Left lung (tissue), 10 donors: Measurements from ENCODE around the gene SLC49A3. TPM values are rescaled to one million over a fixed set of nuclear protein-coding genes. Genes with fewer than 3 reads are reported as not detected.
"Not testable (repeated sequence)": the region's sequence is repeated elsewhere in the genome, so short reads cannot be mapped to it uniquely, and the experiment has no call there.

Experiments used
- ATAC-seq: fragments of 200-7000 bp; cut with Tn5 transposase; one replicate; pipeline ENCODE4 v1.9.1; 2020; ENCODE audit warnings: moderate library complexity
- DNase-seq, 4 donors: peaks; one replicate each; pipeline ENCODE4 v3.0.0-alpha.2; 2013 to 2020
- H3K27ac ChIP-seq, 2 donors: fragments of 200-600 bp; sonication (generic) in 1 of 2; one replicate each; pipeline versions ENCODE4 v1.5.0 to v1.8.0; 2020 to 2021
- H3K27me3 ChIP-seq, 2 donors: fragments of 200-600 bp; sonication (generic) in 1 of 2; one replicate each; pipeline versions ENCODE4 v1.5.0 to v1.8.0; 2020 to 2021
- H3K36me3 ChIP-seq, 2 donors: fragments of 200-600 bp; sonication (generic) in 1 of 2; one replicate each; pipeline versions ENCODE4 v1.5.0 to v1.8.0; 2020 to 2021
- H3K4me1 ChIP-seq, 2 donors: fragments of 200-600 bp; one replicate each; pipeline ENCODE4 v1.8.0; 2021
- H3K4me3 ChIP-seq, 2 donors: fragments of 200-600 bp; sonication (generic) in 1 of 2; one replicate each; pipeline versions ENCODE4 v1.5.0 to v1.8.0; 2020 to 2021; ENCODE audit warnings: mild to moderate bottlenecking in 1 of 2
- H3K9me3 ChIP-seq, 2 donors: fragments of 200-600 bp; sonication (generic) in 1 of 2; one replicate each; pipeline versions ENCODE4 v1.5.0 to v1.8.0; 2020 to 2021
- CTCF ChIP-seq, 2 donors: fragments of 200-600 bp; sonication (generic) in 1 of 2; IDR thresholded peaks; one replicate each; pipeline versions ENCODE4 v1.5.0 to v1.8.0; 2021; ENCODE audit warnings: antibody characterized with exemption in 2 of 2
- intact Hi-C, 2 donors: fragments of 100-400 bp; cut with DNase I; formaldehyde crosslinking; loops; one replicate each; pipeline versions ENCODE4 v1.11.2 to v1.14.2; 2022
- polyA plus RNA-seq, 6 donors: library from polyadenylated mRNA; unstranded; fragments of 120-200 nt; gene quantifications; one replicate each; pipeline ENCODE4 v1.2.1, GENCODE V29; 2013; ENCODE audit not compliant: insufficient read length in 6 of 6
- total RNA-seq, 2 donors: library from RNA; stranded (reverse); fragmentation: NEBNext Ultra II Directional; extraction: Animal tissue kit (Norgen Biotek cat#: 25700); gene quantifications; one replicate each; pipeline ENCODE4 v1.2.1, GENCODE V29; 2021
- donor health status: DM: no; HTN: yes; CAD: no.
- donor health status: DM: no; HTN: no; CAD: no.

The SLC49A3 gene
- total and polyA plus RNA-seq, 8 donors: 7.4 to 27.5 (median 8.8) TPM

DNA sequence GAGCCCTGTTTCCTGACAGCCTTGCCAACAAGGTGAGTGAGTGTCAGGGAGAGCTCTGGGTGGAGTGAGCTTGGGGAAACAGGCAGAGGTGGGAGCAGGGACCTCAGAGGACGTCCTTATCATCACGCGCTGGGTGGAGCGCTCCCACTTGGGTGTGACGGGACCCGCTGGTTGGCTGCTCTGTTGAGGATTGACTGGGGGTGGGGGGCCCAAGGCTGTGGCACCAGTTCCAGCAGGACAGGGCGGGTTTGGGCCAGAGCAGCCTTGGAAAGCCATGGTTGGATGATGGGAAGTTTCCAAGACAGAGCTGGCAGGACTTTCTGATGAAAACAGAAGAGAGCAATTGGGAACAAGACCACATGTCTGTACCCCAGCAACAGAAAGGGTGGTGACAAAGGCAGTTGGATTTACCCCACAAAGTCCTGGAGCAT, 13.7 kb upstream of the SLC49A3 start:
- no peaks in the 10 kb centered on the region for H3K9me3 ChIP-seq
- intact Hi-C loops: no loop called here
- no peak overlapping the region for H3K27ac ChIP-seq
- peaks cover 6 to 24% of the 10 kb centered on the region in 2 donors for H3K4me1 ChIP-seq
- no peak overlapping the region for H3K4me3 ChIP-seq
- H3K36me3 ChIP-seq: no peaks in the 10 kb centered on the region
- TF ChIP-seq CTCF (IDR thresholded peaks at IDR 0.05): no peak
- DNase-seq (no peak), ATAC-seq (no peak)
- no peaks in the 10 kb centered on the region for H3K27me3 ChIP-seq

GRCh38 chr4:700587-701264, 11.8 kb upstream of the SLC49A3 start:
- peaks cover 0 to 17% of the 10 kb centered on the region in 2 donors for H3K4me1 ChIP-seq
- no peak overlapping the region for H3K27ac ChIP-seq
- no peak overlapping the region for H3K4me3 ChIP-seq
- no peaks in the 10 kb centered on the region for H3K27me3 ChIP-seq
- no peaks in the 10 kb centered on the region for H3K9me3 ChIP-seq
- ATAC-seq (no peak), DNase-seq (no peak)
- TF ChIP-seq CTCF (IDR thresholded peaks at IDR 0.05): no peak
- no peaks in the 10 kb centered on the region for H3K36me3 ChIP-seq
- intact Hi-C loops: no loop called here

GRCh38 chr4:699816-700580, 11.0 kb upstream of the SLC49A3 start:
- H3K27me3 ChIP-seq: peaks cover 0 to 5% of the 10 kb centered on the region in 2 donors
- no peak for DNase-seq
- H3K4me1 ChIP-seq: peaks cover 0 to 17% of the 10 kb centered on the region in 2 donors
- intact Hi-C loops: no loop called here
- no peak overlapping the region for H3K4me3 ChIP-seq
- peak overlapping the region in 1 of 2 donors; percentile 82 for H3K27ac ChIP-seq
- no peak for TF ChIP-seq CTCF (IDR thresholded peaks at IDR 0.05)
- H3K9me3 ChIP-seq: no peaks in the 10 kb centered on the region
- no peaks in the 10 kb centered on the region for H3K36me3 ChIP-seq
- ATAC-seq: no peak

GRCh38 chr4:694341-694940, 5.5 kb upstream of the SLC49A3 start:
- H3K36me3 ChIP-seq, DNase-seq, ATAC-seq, H3K27ac ChIP-seq, H3K9me3 ChIP-seq, H3K4me3 ChIP-seq, intact Hi-C loops: not testable (repeated sequence)
- Histone ChIP-seq H3K4me1 (peaks cover 3 to 18% of the 10 kb centered on the region in 2 donors), H3K27me3 (peaks cover 0 to 16% of the 10 kb centered on the region in 2 donors)

DNA sequence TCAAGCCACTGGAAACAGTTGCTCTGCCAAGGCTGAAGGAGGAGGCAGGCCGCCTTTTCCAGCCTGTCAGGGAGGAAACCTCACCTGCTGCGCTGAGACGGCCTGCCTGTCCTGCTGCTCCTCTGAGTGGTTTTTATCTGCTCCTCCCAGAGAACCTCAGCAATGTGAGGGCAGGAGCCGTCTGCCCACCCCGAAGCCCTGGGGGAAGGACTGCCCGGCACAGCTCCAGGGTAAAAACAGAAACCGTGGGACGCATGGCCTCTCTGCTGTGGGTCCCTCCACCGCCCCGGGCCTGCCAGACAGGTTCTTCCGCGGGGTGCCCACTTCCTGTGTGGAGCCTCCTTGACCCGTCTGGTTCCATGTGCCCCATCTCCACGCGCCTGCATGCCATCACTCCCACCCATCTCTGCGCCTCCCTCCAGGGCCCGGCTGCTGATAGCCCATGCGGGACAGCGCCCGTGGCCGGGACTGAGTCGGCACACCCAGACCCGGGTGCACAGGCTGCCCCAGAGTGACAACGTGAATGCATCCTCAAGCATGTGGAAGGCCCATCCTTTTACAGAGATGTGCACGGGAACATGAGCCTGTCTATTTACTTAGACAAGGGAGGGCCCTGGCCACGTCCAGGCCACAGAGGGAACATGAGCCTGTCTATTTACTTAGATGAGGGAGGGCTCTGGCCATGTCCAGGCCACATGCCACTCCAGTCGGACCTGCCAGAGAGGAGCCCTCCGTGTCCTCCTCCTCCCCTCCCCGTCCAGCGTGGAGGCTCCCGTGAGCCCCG, 4.0 kb upstream of the SLC49A3 start:
- TF ChIP-seq CTCF (IDR thresholded peaks at IDR 0.05): no peak
- peaks cover 15 to 24% of the 10 kb centered on the region in 2 donors for H3K4me1 ChIP-seq
- ATAC-seq (no peak), DNase-seq (no peak)
- intact Hi-C loops: no loop called here
- H3K36me3 ChIP-seq: no peaks in the 10 kb centered on the region
- no peak overlapping the region for H3K27ac ChIP-seq
- H3K9me3 ChIP-seq: no peaks in the 10 kb centered on the region
- H3K4me3 ChIP-seq: no peak overlapping the region
- H3K27me3 ChIP-seq: peaks cover 0 to 24% of the 10 kb centered on the region in 2 donors
